HG03575 (cell line): ENCODE results near the gene TTC33.
A peak's percentile ranks its signal among the peaks of the same experiment; 100 is the strongest.

Source experiments
- ATAC-seq: cut with Tn5 transposase; IDR thresholded peaks from one replicate; pipeline ENCODE4 v1.9.1; 2021; ENCODE audit not compliant: unreplicated experiment, insufficient number of reproducible peaks, low FRiP score; ENCODE audit errors: extremely low read depth

TTC33 gene

GRCh38 chr5:40781843-40782409 is 26.2 kb upstream of the TTC33 start:
- no peak for ATAC-seq

DNA sequence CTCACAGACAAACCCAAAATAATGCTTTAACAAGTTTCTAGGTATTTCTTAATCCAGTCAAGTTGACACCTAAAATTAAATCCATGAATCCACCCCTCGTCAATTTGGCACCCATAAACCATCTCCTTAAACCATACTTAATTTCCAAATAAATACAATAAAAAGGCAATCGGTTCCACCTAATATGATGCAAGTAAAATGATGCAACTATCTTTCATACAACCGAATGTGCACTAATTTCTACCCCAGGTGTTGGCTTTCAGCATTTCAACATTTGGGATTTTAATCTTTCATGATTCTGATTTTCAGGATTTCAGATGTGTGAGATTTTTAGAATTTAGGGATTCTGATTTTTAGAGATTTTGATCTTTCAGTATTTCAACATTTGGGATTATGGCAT is 25.1 kb upstream of the TTC33 start:
- no peak for ATAC-seq

GRCh38 chr5:40780199-40780598 is 24.4 kb upstream of the TTC33 start:
- ATAC-seq = no peak

DNA sequence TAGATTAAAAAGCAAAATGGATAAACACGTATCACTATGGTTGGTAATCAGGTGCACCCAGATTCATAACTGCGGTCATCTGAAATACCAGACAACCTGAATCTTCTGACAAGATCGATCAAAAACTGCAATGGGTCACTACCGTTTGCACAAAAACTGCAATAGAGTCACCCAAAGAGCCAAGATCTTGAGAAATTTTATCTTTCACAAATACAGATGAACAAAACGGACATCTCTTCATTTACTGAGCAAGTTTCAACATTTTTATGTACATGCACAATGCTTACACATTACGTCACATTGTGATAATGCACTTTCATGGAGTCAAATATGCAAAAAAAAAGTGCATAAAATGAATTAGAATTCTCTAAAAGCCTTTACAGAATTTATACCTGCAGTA is 23.8 kb upstream of the TTC33 start:
- no peak for ATAC-seq

GRCh38 chr5:40778133-40778532 is 22.4 kb upstream of the TTC33 start:
- ATAC-seq = no peak

GRCh38 chr5:40776658-40776977 is 20.9 kb upstream of the TTC33 start:
- no peak for ATAC-seq

- ATAC-seq = no peak
These were observed 20.3 kb upstream of the TTC33 start for GRCh38 chr5:40775846-40776657.

GRCh38 chr5:40775085-40775845 is 19.5 kb upstream of the TTC33 start:
- ATAC-seq = no peak

GRCh38 chr5:40774623-40775022 is 18.9 kb upstream of the TTC33 start:
- ATAC-seq = no peak

DNA sequence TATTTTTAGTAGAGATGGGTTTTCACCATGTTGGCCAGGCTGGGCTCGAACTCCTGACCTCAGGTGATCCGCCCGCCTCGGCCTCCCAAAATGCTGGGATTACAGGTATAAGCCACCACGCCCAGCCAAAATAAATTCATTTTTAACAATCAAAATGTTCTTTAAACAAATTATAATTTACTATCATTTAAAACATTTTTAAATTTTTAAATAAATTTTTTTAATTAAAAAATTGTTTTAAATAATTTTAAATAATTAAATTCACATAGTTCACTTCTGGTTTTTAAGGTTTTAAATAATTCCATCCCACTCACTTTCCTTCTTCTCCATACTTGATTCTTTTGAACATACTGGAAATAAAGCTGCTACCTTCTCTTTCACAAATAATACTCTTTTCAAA is 15.0 kb upstream of the TTC33 start:
- no peak for ATAC-seq

DNA sequence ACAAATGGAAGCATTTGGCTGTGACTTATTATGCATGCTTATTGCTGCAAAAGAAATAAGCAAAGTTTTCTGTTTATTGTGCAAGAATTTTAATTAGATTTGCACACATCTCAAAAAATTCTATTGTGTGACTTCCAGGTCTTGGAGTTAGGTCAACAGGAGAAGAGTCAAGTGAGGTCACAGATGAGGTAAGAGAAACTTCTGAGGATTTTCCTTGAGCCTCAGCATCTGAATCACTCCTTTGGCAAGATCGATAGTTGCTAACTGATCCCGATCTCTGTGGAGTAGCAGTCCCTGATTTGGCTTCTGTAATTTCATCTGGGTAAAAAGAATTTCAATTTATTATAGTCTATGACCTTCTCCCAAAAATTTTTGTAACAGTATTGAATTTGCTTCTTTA is 6.9 kb upstream of the TTC33 start:
- no peak for ATAC-seq

DNA sequence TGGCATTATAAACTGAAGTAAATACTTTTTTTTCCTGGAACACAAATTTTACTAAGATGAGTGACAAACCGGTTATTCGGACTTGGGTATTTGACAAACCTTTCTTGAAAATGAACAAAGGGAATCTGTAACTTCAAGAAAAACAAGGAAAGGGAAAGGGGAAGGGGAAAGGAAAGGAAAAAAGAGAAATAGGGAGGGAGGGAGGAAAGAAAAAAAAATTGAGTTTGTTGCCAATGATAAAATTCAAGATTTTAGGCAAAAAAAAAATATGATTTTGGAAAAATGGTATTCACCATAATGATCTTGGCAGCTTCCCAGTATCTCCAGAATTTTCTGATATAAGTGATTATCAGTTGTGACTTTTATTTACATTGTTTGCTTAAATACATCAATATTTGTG is 1.6 kb upstream of the TTC33 start:
- ATAC-seq = no peak

DNA sequence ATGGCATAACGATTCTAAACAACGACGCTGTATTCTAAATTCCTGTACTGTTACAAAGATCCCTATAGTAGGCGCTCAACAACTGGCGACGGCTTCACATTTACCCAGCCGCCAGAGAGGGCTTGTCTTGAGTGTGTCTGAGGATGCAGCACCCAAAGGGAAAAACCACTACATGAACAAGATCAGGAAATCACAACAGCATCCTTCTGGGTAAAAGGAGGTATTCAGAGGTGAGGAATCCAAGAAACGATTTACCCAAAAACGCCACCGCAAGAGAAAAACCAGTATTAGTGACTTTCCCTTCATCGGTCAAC is 711 bp downstream of the TTC33 start:
- peak; percentile 68 for ATAC-seq

GRCh38 chr5:40754381-40755092 is 1.2 kb downstream of the TTC33 start:
- ATAC-seq = peak; percentile 20

DNA sequence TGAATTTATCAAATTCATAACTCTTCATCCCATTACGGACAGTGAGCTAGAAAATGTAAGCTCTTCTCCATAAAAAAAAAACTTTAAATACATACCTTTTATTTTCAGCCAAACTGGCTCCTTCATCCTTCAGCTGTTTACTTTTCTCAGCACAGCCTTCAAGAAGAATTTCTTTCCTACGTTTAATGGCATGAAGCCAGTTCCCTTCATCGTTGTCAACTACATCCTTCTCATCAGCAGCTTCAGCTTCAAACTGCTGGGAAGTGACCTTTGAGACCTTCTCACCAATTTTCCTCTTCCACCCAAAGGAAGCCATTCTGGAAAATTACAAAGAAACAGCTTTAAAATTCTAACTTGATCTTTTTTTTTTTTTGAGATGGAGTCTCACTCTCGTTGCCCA is 9.1 kb downstream of the TTC33 start:
- no peak for ATAC-seq

DNA sequence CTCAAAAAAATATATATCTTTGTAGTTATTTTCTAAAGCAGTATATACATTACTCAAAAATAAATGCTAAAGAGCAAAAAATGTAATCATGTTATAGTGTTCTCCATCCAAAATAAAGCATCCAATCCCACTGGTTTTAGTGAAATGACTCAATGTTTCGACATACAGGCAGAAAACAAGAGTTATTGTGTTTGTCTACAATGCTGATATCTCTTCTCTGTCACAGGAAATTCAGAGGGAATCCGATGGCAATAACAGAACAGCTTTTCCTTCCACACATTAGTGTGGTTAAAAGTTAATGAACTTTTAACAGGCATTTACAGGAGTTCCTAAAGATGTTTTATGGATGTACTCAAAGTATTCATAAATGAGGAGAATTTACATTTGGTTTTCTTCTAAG is 12.0 kb downstream of the TTC33 start:
- no peak for ATAC-seq

GRCh38 chr5:40738502-40738901 is 17.3 kb downstream of the TTC33 start:
- ATAC-seq = no peak

DNA sequence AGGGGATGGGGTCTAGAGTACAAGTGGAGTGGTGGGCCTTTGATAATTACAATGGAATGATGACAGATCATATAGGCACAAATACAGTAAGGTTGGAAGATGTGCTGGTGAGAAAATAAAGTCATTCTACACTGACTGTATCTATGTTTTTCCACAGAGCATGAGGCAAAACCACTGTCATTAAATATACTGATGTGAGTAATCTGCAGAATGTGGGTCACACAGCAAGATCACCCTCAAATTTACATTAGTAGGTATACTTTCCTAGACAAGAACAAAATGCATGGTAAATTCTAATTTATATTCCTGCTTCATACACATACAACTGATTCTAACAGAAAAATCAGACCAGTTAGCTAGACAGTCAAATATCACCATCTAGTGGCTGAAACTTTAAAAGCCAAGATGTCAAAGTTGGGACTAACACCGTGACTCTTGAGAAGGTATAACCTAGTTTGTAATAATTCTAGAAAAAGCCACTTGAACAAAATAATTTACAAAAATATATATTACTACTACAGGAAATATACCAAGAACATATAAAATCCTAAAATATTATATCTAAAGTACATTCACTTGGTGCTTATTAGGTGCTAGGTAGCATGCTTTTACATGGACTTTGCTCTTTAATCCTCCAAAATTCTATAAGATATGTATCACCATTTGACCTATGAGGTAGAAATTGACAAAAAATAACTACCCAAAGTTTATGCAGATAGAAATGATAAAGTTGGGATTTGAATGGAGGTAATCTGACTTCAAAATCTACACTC is 19.5 kb downstream of the TTC33 start:
- peak; percentile 67 for ATAC-seq

GRCh38 chr5:40735609-40736008 is 20.2 kb downstream of the TTC33 start:
- no peak for ATAC-seq
